Neural cell (in vitro differentiated cells): ENCODE results near the gene ANKZF1. TPM values are rescaled to one million over a fixed set of nuclear protein-coding genes. Genes with fewer than 3 reads are reported as not detected.

Experiments used
- H2AFZ ChIP-seq: fragments of 200-600, 300-800 bp; sonication (generic), shearing (Covaris generic); 2 replicates; pipeline ENCODE4 v1.6.0; 2014; ENCODE audit warnings: low read depth, mild to moderate bottlenecking, antibody characterized with exemption, low read length, moderate library complexity
- H3F3A ChIP-seq: fragments of 200-600 bp; shearing (Covaris generic); 2 replicates; pipeline ENCODE4 v1.6.1; 2016; ENCODE audit warnings: mild to moderate bottlenecking, moderate library complexity, mixed read lengths, antibody characterized with exemption, low read length; ENCODE audit not compliant: insufficient read depth, poor library complexity, severe bottlenecking
- H3K27ac ChIP-seq: fragments of 200-600, 300-800 bp; sonication (generic), shearing (Covaris generic); 2 replicates; pipeline ENCODE4 v1.5.1; 2014; ENCODE audit warnings: mild to moderate bottlenecking, low read length, moderate library complexity
- H3K27me3 ChIP-seq: fragments of 300-800, 200-600 bp; sonication (generic), shearing (Covaris generic); 2 replicates; pipeline ENCODE4 v1.6.0; 2014; ENCODE audit warnings: mild to moderate bottlenecking, low read depth, low read length, moderate library complexity; ENCODE audit not compliant: insufficient read depth
- H3K36me3 ChIP-seq: fragments of 300-800, 200-600 bp; sonication (generic), shearing (Covaris generic); 2 replicates; pipeline ENCODE4 v1.5.1; 2014; ENCODE audit warnings: mild to moderate bottlenecking, antibody characterized with exemption, low read length, moderate library complexity; ENCODE audit not compliant: insufficient read depth
- H3K4me2 ChIP-seq: fragments of 300-800, 200-600 bp; sonication (generic), shearing (Covaris generic); 2 replicates; pipeline ENCODE4 v1.6.0; 2014; ENCODE audit warnings: mild to moderate bottlenecking, low read length
- H3K4me3 ChIP-seq: fragments of 300-800, 200-600 bp; sonication (generic), shearing (Covaris generic); 2 replicates; pipeline ENCODE4 v1.5.1; 2014; ENCODE audit warnings: mild to moderate bottlenecking, low read length, moderate library complexity
- H3K79me2 ChIP-seq: fragments of 200-600 bp; shearing (Covaris generic); replicated peaks from 2 replicates; pipeline ENCODE4 v1.6.0; 2014; ENCODE audit warnings: mild to moderate bottlenecking, low read length, moderate library complexity; ENCODE audit not compliant: insufficient read depth
- H3K9ac ChIP-seq: fragments of 300-800, 200-600 bp; sonication (generic), shearing (Covaris generic); 2 replicates; pipeline ENCODE4 v1.6.1; 2016; ENCODE audit warnings: mild to moderate bottlenecking, low read length, mixed read lengths
- H3K9me2 ChIP-seq: fragments of 200-600 bp; shearing (Covaris generic); 2 replicates; pipeline ENCODE4 v1.6.1; 2016; ENCODE audit warnings: mild to moderate bottlenecking, low read length, mixed read lengths; ENCODE audit not compliant: insufficient read depth
- H3K9me3 ChIP-seq: fragments of 200-600, 300-800 bp; sonication (generic), shearing (Covaris generic); 2 replicates; pipeline ENCODE4 v1.6.1; 2016; ENCODE audit warnings: mild to moderate bottlenecking, mixed run types, low read length, moderate library complexity, mixed read lengths
- H4K20me1 ChIP-seq: fragments of 200-600 bp; shearing (Covaris generic); 2 replicates; pipeline ENCODE4 v1.6.1; 2016; ENCODE audit warnings: mild to moderate bottlenecking, mixed run types; ENCODE audit not compliant: insufficient read depth
- CTCF ChIP-seq: fragments of 450-650 bp; IDR thresholded peaks from 2 replicates; pipeline ENCODE4 v1.5.1; 2014; ENCODE audit warnings: antibody characterized with exemption, mild to moderate bottlenecking, moderate library complexity; ENCODE audit not compliant: poor library complexity, severe bottlenecking
- POLR2AphosphoS5 ChIP-seq: IDR thresholded peaks from 2 replicates; pipeline ENCODE4 v1.6.1; 2012
- RAD21 ChIP-seq: fragments of 450-650 bp; conservative IDR thresholded peaks from 2 replicates; pipeline ENCODE4 v1.6.1; 2014; ENCODE audit warnings: antibody characterized with exemption, mild to moderate bottlenecking, moderate library complexity
- TAF1 ChIP-seq: IDR thresholded peaks from 2 replicates; pipeline ENCODE4 v1.6.1; 2012; ENCODE audit warnings: low read depth
- polyA plus RNA-seq: library from polyadenylated mRNA; depleted of rRNA; stranded (reverse); fragments of >200 nt; gene quantifications from 2 replicates; pipeline ENCODE4 v1.2.3, GENCODE V29; 2014
- TF ChIP-seq, protein P1 (sequence below): IDR thresholded peaks from 2 replicates; pipeline ENCODE4 v1.6.1; 2012; ENCODE audit warnings: borderline replicate concordance

The ANKZF1 gene
- polyA plus RNA-seq, 1 donor from 2014 or later: 185 TPM

DNA sequence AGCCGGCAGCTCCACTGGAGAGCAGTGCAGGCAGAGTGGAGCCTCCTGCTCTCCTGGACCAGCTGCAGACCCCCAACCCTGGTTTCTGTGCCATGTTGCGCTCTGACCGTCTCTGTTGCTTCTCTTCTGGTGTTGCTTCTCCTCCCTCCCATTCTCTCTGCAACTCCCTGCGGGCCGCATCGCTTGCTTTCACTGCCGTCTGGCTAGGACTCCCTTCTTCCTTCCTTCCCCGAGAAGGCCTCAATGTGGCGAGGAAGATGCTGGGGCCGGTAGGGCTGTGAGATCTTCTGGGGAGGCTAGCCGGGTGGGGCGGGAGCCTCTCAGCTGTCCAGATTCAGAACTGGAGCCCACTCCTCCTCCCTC, 55.7 kb downstream of the ANKZF1 start:
- Histone ChIP-seq H3K79me2 (no peaks in the 10 kb centered on the region), H3K9ac (no peak overlapping the region), H3K27ac (no peak overlapping the region), H3K4me3 (no peak overlapping the region), H3K36me3 (no peaks in the 10 kb centered on the region), H3K9me3 (no peaks in the 10 kb centered on the region), H3K4me2 (no peak overlapping the region), H3F3A (no peaks in the 10 kb centered on the region), H3K9me2 (no peaks in the 10 kb centered on the region), H4K20me1 (no peaks in the 10 kb centered on the region), H2AFZ (no peak overlapping the region), H3K27me3 (no peaks in the 10 kb centered on the region)
- TF ChIP-seq, protein P1, sequence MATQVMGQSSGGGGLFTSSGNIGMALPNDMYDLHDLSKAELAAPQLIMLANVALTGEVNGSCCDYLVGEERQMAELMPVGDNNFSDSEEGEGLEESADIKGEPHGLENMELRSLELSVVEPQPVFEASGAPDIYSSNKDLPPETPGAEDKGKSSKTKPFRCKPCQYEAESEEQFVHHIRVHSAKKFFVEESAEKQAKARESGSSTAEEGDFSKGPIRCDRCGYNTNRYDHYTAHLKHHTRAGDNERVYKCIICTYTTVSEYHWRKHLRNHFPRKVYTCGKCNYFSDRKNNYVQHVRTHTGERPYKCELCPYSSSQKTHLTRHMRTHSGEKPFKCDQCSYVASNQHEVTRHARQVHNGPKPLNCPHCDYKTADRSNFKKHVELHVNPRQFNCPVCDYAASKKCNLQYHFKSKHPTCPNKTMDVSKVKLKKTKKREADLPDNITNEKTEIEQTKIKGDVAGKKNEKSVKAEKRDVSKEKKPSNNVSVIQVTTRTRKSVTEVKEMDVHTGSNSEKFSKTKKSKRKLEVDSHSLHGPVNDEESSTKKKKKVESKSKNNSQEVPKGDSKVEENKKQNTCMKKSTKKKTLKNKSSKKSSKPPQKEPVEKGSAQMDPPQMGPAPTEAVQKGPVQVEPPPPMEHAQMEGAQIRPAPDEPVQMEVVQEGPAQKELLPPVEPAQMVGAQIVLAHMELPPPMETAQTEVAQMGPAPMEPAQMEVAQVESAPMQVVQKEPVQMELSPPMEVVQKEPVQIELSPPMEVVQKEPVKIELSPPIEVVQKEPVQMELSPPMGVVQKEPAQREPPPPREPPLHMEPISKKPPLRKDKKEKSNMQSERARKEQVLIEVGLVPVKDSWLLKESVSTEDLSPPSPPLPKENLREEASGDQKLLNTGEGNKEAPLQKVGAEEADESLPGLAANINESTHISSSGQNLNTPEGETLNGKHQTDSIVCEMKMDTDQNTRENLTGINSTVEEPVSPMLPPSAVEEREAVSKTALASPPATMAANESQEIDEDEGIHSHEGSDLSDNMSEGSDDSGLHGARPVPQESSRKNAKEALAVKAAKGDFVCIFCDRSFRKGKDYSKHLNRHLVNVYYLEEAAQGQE: no peak
- TF ChIP-seq POLR2AphosphoS5: peak; percentile 9

GRCh38 chr2:219285894-219286425, 56.4 kb downstream of the ANKZF1 start:
- H4K20me1 ChIP-seq: no peaks in the 10 kb centered on the region
- no peaks in the 10 kb centered on the region for H3K9me3 ChIP-seq
- H2AFZ ChIP-seq: no peak overlapping the region
- TF ChIP-seq TAF1 (no peak), RAD21 (no peak), CTCF (no peak)
- no peak overlapping the region for H3K4me2 ChIP-seq
- H3K4me3 ChIP-seq: no peak overlapping the region
- H3K9me2 ChIP-seq: no peaks in the 10 kb centered on the region
- no peaks in the 10 kb centered on the region for H3F3A ChIP-seq
- no peaks in the 10 kb centered on the region for H3K27me3 ChIP-seq
- H3K79me2 ChIP-seq: no peaks in the 10 kb centered on the region
- no peak overlapping the region for H3K27ac ChIP-seq
- no peak overlapping the region for H3K9ac ChIP-seq
- no peaks in the 10 kb centered on the region for H3K36me3 ChIP-seq

Other genes starting within 250 kb of the ANKZF1 start
- gene FEV, start 244.6 kb upstream of the ANKZF1 start, polyA plus RNA-seq: not detected in 2 replicates
- gene CRYBA2, start 236.4 kb upstream of the ANKZF1 start, polyA plus RNA-seq: not detected in 2 replicates
- gene CFAP65, start 188.3 kb upstream of the ANKZF1 start, polyA plus RNA-seq: 1.1 and 1.7 TPM in 2 replicates
- gene IHH, start 168.9 kb upstream of the ANKZF1 start, polyA plus RNA-seq: 0.36 TPM in 1 of 2 replicates, not detected in the other
- 10.7 and 12.7 TPM in 2 replicates for gene NHEJ1, start 69.0 kb upstream of the ANKZF1 start, polyA plus RNA-seq
- gene SLC23A3, start 59.8 kb upstream of the ANKZF1 start, polyA plus RNA-seq: 0.12 and 0.28 TPM in 2 replicates
- gene CNPPD1, start 52.9 kb upstream of the ANKZF1 start, polyA plus RNA-seq: 87.7 and 89.1 TPM in 2 replicates
- 156 and 164 TPM in 2 replicates for gene RETREG2, start 51.5 kb upstream of the ANKZF1 start, polyA plus RNA-seq
- gene ZFAND2B, start 23.0 kb upstream of the ANKZF1 start, polyA plus RNA-seq: 73.6 and 101 TPM in 2 replicates
- 28.1 and 37.0 TPM in 2 replicates for gene ABCB6, start 10.8 kb upstream of the ANKZF1 start, polyA plus RNA-seq
- gene ATG9A, start 170 bp upstream of the ANKZF1 start, polyA plus RNA-seq: 25.6 and 26.2 TPM in 2 replicates
- gene GLB1L, start 15.6 kb downstream of the ANKZF1 start, polyA plus RNA-seq: 8.0 and 12.9 TPM in 2 replicates
- gene STK16, start 15.7 kb downstream of the ANKZF1 start, polyA plus RNA-seq: 64.9 and 96.5 TPM in 2 replicates
- not detected in 2 replicates for gene TUBA4B, start 23.4 kb downstream of the ANKZF1 start, polyA plus RNA-seq
- gene TUBA4A, start 24.1 kb downstream of the ANKZF1 start, polyA plus RNA-seq: 0.82 TPM in 1 of 2 replicates, not detected in the other
- gene DNAJB2, start 49.6 kb downstream of the ANKZF1 start, polyA plus RNA-seq: 145 and 172 TPM in 2 replicates
- 66.4 and 82.1 TPM in 2 replicates for gene PTPRN, start 79.6 kb downstream of the ANKZF1 start, polyA plus RNA-seq
- gene RESP18, start 102.9 kb downstream of the ANKZF1 start, polyA plus RNA-seq: not detected in 2 replicates
- gene DNPEP, start 158.1 kb downstream of the ANKZF1 start, polyA plus RNA-seq: 11.9 and 16.7 TPM in 2 replicates
- not detected in 2 replicates for gene DES, start 188.6 kb downstream of the ANKZF1 start, polyA plus RNA-seq
- gene SPEG, start 205.0 kb downstream of the ANKZF1 start, polyA plus RNA-seq: 58.3 and 87.6 TPM in 2 replicates